ENCODE measurements around the gene SLC12A7.
"Not testable (repeated sequence)": the region's sequence is repeated elsewhere in the genome, so short reads cannot be mapped to it uniquely, and the experiment has no call there.

The SLC12A7 gene

GRCh38 chr5:1065143-1065750 lies 46.6 kb downstream of the SLC12A7 start:
- DNase-seq (ENCODE audit: low read depth in 1 of 2, low spot score in 1 of 2) = no peak

GRCh38 chr5:1064383-1065142 lies 47.3 kb downstream of the SLC12A7 start:
- no peak for DNase-seq (ENCODE audit: low read depth in 1 of 2, low spot score in 1 of 2)

- no peak for DNase-seq (ENCODE audit: low read depth in 1 of 2, low spot score in 1 of 2)
Observed at GRCh38 chr5:1063661-1064382, 48.0 kb downstream of the SLC12A7 start.

GRCh38 chr5:1062761-1063568 lies 48.9 kb downstream of the SLC12A7 start:
- no peak for DNase-seq (ENCODE audit: low read depth in 1 of 2, low spot score in 1 of 2)

- no peak for DNase-seq (ENCODE audit: low read depth in 1 of 2, low spot score in 1 of 2)
Observed at GRCh38 chr5:1061916-1062315, 49.9 kb downstream of the SLC12A7 start.

GRCh38 chr5:1061292-1061691 lies 50.6 kb downstream of the SLC12A7 start:
- DNase-seq (ENCODE audit: low read depth in 1 of 2, low spot score in 1 of 2) = not testable (repeated sequence)

GRCh38 chr5:1060535-1060981 lies 51.3 kb downstream of the SLC12A7 start:
- no peak for DNase-seq (ENCODE audit: low read depth in 1 of 2, low spot score in 1 of 2)

GRCh38 chr5:1059884-1060263 lies 52.0 kb downstream of the SLC12A7 start:
- no peak for DNase-seq (ENCODE audit: low read depth in 1 of 2, low spot score in 1 of 2)

GRCh38 chr5:1058988-1059883 lies 52.6 kb downstream of the SLC12A7 start:
- no peak for DNase-seq (ENCODE audit: low read depth in 1 of 2, low spot score in 1 of 2)

- no peak for DNase-seq (ENCODE audit: low read depth in 1 of 2, low spot score in 1 of 2)
Observed at GRCh38 chr5:1058083-1058945, 53.5 kb downstream of the SLC12A7 start.

GRCh38 chr5:1057485-1058082 lies 54.3 kb downstream of the SLC12A7 start:
- DNase-seq (ENCODE audit: low read depth in 1 of 2, low spot score in 1 of 2) = no peak

GRCh38 chr5:1056611-1057484 lies 55.0 kb downstream of the SLC12A7 start:
- DNase-seq (ENCODE audit: low read depth in 1 of 2, low spot score in 1 of 2) = no peak

GRCh38 chr5:1055896-1056610 lies 55.8 kb downstream of the SLC12A7 start:
- DNase-seq (ENCODE audit: low read depth in 1 of 2, low spot score in 1 of 2) = no peak

- DNase-seq (ENCODE audit: low read depth in 1 of 2, low spot score in 1 of 2) = no peak
Observed at GRCh38 chr5:1054799-1055775, 56.8 kb downstream of the SLC12A7 start.

GRCh38 chr5:1054018-1054798 lies 57.7 kb downstream of the SLC12A7 start:
- DNase-seq (ENCODE audit: low read depth in 1 of 2, low spot score in 1 of 2) = no peak

All from activated T-helper 1 cell treated with anti-CD3 and anti-CD28 coated beads, Interleukin-2, amount 50 U/mL, for 16 hours (primary cell).